D341Med (cell line): ENCODE measurements around the gene RRH.
A peak's percentile ranks its signal among the peaks of the same experiment; 100 is the strongest.
"Not testable (repeated sequence)": the region's sequence is repeated elsewhere in the genome, so short reads cannot be mapped to it uniquely, and the experiment has no call there.

ENCODE experiments used
- DNase-seq: peaks from one replicate; pipeline ENCODE4 v3.0.0; 2012; ENCODE audit warnings: low spot score

RRH gene

GRCh38 chr4:109827672-109828071 lies at the start of gene RRH:
RRH (plus strand) TSS chr4:109827972; CDS start chr4:109828028, 56 bp downstream.
- DNase-seq, result no peak

- not testable (repeated sequence) for DNase-seq
These were observed 45.7 kb upstream of the RRH start for GRCh38 chr4:109782092-109782491.

- no peak for DNase-seq
These were observed 40.9 kb upstream of the RRH start for GRCh38 chr4:109786846-109787245.

GRCh38 chr4:109787807-109788206 lies 40.0 kb upstream of the RRH start:
- no peak for DNase-seq

- no peak for DNase-seq
These were observed 32.7 kb upstream of the RRH start for GRCh38 chr4:109795059-109795458.

- no peak for DNase-seq
These were observed 28.9 kb upstream of the RRH start for GRCh38 chr4:109798866-109799265.

GRCh38 chr4:109801099-109801789 lies 26.5 kb upstream of the RRH start:
- DNase-seq, result no peak

- DNase-seq, result no peak
These were observed 25.9 kb upstream of the RRH start, which contains the start of gene CFI for GRCh38 chr4:109801895-109802319. CFI (minus strand) TSS chr4:109801999; CDS start chr4:109801971, 28 bp downstream.

GRCh38 chr4:109803924-109804571 lies 23.7 kb upstream of the RRH start:
- peak; percentile 67 for DNase-seq

GRCh38 chr4:109809655-109810054 lies 18.1 kb upstream of the RRH start:
- no peak for DNase-seq

GRCh38 chr4:109810552-109811387 lies 17.0 kb upstream of the RRH start:
- DNase-seq, result no peak

- DNase-seq, result no peak
These were observed 16.1 kb upstream of the RRH start for GRCh38 chr4:109811707-109812106.

GRCh38 chr4:109815151-109816081 lies 12.4 kb upstream of the RRH start, which contains the start of gene GAR1:
GAR1 (plus strand) TSS chr4:109815762; CDS start chr4:109816165, 403 bp downstream.
- DNase-seq, result peak; percentile 91

- DNase-seq, result peak; percentile 41
These were observed 11.7 kb upstream of the RRH start for GRCh38 chr4:109816082-109816442.

GRCh38 chr4:109816894-109817293 lies 10.9 kb upstream of the RRH start:
- no peak for DNase-seq

- no peak for DNase-seq
These were observed 9.5 kb upstream of the RRH start for GRCh38 chr4:109818268-109818667.

GRCh38 chr4:109820563-109820962 lies 7.2 kb upstream of the RRH start:
- peak; percentile 70 for DNase-seq

GRCh38 chr4:109821185-109821584 lies 6.6 kb upstream of the RRH start:
- no peak for DNase-seq

- no peak for DNase-seq
These were observed 1.1 kb upstream of the RRH start for GRCh38 chr4:109826719-109827118.

- no peak for DNase-seq
These were observed 6.0 kb downstream of the RRH start for GRCh38 chr4:109833756-109834155.

GRCh38 chr4:109836985-109837384 lies 9.2 kb downstream of the RRH start:
- no peak for DNase-seq
